Duodenal mucosa (tissue), 2 donors: Measurements from ENCODE around the gene CD164L2.

Experiments
- H3K27ac ChIP-seq: one replicate; pipeline ENCODE4 v1.7.0; 2013; ENCODE audit warnings: low read depth, low read length
- H3K27me3 ChIP-seq, 2 donors: one replicate each; pipeline ENCODE4 v1.7.0; 2013; ENCODE audit warnings: low read length in 2 of 2, control low read depth in 1 of 2; ENCODE audit not compliant: insufficient read depth in 2 of 2, control insufficient read depth in 1 of 2
- H3K36me3 ChIP-seq, 2 donors: one replicate each; pipeline ENCODE4 v1.7.0; 2013; ENCODE audit warnings: low read length in 2 of 2, control low read depth in 1 of 2; ENCODE audit not compliant: insufficient read depth in 2 of 2, control insufficient read depth in 1 of 2
- H3K4me1 ChIP-seq, 2 donors: one replicate each; pipeline ENCODE4 v1.7.0; 2013; ENCODE audit warnings: low read length in 2 of 2, control low read depth in 1 of 2; ENCODE audit not compliant: insufficient read depth in 2 of 2, control insufficient read depth in 1 of 2
- H3K4me3 ChIP-seq, 2 donors: one replicate each; pipeline ENCODE4 v1.7.0; 2013; ENCODE audit warnings: low read length in 2 of 2, low read depth in 1 of 2
- H3K9ac ChIP-seq, 2 donors: one replicate each; pipeline ENCODE4 v1.7.0; 2013; ENCODE audit warnings: low read length in 2 of 2, low read depth in 1 of 2
- H3K9me3 ChIP-seq, 2 donors: one replicate each; pipeline ENCODE4 v1.7.0; 2013; ENCODE audit warnings: low read length in 2 of 2, control low read depth in 1 of 2; ENCODE audit not compliant: control insufficient read depth in 1 of 2

Gene CD164L2

DNA sequence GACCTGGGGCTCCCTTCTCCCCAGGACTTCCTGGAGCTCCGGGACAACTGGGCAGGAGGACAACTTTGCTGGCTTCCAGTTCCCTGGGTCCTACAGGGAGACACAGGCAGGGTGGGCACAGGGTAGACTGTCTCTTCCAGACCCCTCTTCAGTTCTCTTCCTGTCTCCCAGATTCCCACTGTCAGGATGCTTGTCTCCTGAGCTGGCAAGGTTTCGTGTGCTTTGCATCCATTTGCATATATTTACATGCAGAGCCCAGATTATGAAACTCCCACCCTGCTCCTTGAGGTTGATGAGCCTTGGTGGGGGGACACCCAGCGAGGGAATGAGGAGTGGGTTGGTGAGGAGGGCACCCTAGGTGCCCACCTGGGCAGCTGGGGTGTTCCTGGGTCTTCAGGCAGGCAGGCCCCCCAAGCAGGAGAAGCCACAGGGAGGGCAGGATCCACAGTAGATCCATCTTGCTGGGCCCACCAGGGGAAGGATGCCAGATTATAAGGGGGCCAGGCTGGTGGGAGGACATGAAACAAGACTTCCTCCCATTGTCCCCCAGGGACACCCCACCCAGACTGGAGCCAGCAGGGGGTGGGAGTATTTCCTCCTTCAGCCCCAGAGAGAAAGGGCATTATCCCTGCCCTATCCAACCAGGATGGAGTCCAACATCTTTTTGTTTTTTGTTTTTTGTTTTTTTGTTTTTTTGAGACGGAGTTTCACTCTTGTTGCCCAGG lies 8.6 kb downstream of the CD164L2 start, which contains the start of gene FCN3:
Gene FCN3 (minus strand): TSS at position 463 of the 725 bp plus-strand sequence. CDS start 6 bp downstream, at position 457.
- no peak within 1 kb of the TSS for H3K27ac ChIP-seq
- no peaks in the 10 kb centered on the region for H3K36me3 ChIP-seq
- no peaks in the 10 kb centered on the region for H3K9me3 ChIP-seq
- no peak within 1 kb of the TSS for H3K4me3 ChIP-seq
- peaks cover 0 to 4% of the 10 kb centered on the region in 2 donors for H3K27me3 ChIP-seq
- H3K4me1 ChIP-seq: no peaks in the 10 kb centered on the region
- no peak within 1 kb of the TSS for H3K9ac ChIP-seq

DNA sequence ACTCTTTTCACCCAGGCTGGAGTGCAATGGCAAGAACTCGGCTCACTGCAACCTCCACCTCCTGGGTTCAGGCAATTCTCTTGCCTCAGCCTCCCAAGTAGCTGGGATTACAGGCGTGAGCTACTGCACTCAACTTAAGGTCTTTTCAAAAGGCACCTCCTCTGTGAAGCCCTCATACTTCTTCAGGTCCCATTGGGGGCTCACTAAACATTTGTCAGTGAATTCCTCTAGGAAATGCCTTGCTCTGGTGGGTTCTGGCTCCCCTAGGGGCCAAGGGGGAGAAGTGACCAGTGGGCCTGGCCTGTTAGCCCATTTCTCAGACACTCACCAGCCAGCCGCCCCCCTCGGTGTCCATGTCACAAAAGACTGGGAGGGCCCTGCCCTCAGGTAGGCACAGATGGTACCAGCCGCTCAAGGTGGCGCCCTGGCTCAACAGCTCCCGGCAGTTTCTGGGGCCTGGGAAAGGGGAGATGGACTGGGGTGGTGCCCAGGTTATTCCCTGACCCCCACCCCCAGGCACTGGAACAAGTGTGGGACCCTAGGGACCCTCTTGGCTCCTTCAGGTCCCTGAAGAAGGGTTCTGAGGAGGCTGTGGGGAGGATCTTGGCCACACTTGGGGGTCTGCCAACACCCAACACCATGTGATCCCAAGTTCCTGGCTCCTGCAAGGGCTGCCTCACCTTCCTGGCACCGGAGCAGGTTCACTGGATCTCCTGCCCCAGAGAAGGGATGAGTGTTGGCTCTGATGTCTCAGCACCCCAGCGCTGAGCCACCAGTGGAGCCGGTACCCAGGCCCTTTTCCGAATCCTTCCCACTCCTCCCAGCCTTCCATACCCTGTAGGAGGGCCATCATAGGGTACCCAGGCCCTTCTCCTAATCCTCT lies 10.1 kb downstream of the CD164L2 start:
- Histone ChIP-seq H3K4me3 (no peak overlapping the region), H3K4me1 (peaks cover 0 to 4% of the 10 kb centered on the region in 2 donors), H3K9me3 (no peaks in the 10 kb centered on the region), H3K9ac (no peak overlapping the region), H3K27ac (no peak overlapping the region), H3K36me3 (no peaks in the 10 kb centered on the region), H3K27me3 (peaks cover 0 to 4% of the 10 kb centered on the region in 2 donors)

DNA sequence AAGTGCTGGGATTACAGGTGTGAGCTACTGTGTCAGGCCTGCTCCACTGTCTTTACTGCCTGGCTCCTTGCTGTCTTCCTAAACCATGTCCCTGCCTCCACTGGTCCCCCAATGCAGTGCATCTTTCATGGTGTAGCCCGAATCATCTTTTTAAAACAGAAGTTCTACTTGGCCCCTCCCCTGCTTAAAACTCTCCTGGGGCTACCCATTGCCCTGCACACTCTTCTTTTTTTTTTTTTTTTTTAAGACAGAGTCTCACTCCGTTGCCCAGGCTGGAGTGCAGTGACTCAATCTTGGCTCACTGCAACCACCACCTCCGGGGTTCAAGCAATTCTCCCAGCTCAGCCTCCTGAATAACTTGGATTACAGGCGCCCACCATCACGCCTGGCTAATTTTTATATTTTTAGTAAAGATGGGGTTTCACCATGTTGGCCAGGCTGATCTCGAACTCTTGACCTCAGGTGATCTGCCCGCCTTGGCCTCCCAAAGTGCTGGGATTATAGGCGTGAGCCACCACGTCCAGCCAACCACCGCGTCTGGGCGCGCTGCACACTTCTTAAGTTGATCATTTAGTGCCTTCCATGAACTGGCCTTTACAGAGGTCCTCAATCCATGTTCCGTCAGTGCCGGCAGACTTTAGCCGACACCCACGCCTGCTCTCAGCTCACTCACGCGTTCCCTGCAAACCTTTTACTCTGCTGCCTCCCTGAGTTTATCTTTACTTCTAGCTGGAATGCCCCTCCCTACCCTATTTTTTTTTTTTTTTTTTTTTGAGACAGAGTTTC lies 10.9 kb downstream of the CD164L2 start:
- Histone ChIP-seq H3K27ac (no peak overlapping the region), H3K4me1 (peaks cover 4 to 10% of the 10 kb centered on the region in 2 donors), H3K4me3 (no peak overlapping the region)

DNA sequence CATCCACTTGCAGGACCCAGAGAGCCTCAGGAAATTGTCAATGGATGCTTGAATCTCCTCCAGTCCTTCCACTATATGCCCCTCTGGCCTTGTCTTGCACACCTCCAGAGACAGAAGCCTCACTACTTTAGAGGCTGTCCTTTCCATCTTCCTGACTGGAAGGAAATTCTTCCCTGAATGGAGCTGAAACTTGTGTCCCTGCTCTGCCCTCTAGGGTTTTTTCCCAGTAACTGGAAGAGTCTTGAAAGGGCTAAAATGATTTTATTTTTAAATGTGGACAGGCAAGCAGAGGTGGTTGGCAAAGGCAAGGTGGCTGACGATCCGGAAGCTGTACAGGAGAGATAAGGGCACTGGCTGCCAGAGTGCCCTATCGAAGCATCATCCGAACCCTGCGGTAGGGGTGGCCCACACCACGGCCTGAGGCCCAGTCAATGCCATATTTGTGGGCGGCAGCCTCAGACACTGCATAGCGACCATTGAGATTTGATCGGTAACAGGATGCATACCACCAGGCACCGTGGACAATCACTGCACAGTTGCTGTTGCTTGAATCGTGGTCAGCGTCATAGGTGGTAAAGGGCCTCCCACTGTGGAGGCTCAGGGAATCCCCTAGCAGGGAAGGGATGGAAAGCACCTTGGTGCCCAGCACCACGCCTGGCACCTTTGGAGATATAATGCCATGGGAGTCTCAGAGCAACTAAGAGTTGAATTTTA lies 14.1 kb downstream of the CD164L2 start:
- H3K9ac ChIP-seq: no peak overlapping the region
- no peaks in the 10 kb centered on the region for H3K9me3 ChIP-seq
- no peaks in the 10 kb centered on the region for H3K36me3 ChIP-seq
- H3K4me1 ChIP-seq: peaks cover 17 to 25% of the 10 kb centered on the region in 2 donors
- H3K4me3 ChIP-seq: no peak overlapping the region
- no peaks in the 10 kb centered on the region for H3K27me3 ChIP-seq
- H3K27ac ChIP-seq: no peak overlapping the region

More for the DNA sequence above, 10.9 kb downstream of the CD164L2 start:
- Histone ChIP-seq H3K9ac (no peak overlapping the region), H3K9me3 (no peaks in the 10 kb centered on the region), H3K27me3 (peaks cover 0 to 4% of the 10 kb centered on the region in 2 donors), H3K36me3 (no peaks in the 10 kb centered on the region)

DNA sequence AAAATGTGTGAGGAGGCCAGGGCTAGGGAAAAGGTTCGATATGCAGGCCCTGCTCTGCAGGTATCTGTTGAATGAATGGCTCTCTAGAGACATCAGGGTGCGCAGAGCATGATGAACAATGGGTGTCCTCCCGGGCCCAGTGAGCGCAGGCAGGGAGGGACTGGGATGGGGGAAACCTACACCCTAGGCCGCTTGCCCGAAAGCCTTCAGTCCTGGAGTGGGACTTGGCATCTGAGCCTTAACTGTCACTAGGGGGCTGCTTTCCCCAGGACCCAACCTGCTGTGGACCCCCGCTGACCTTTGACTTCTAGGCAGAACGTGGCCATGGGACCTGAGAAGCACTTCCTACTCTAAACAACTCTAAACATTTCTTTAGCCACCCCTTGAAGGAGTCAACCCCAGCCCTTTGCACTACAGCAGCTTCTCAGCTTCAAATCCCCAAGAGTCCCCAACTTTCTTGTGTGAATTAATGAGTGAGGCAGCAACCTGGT lies 15.9 kb downstream of the CD164L2 start:
- peak overlapping the region; percentile 67 to 75 for H3K4me3 ChIP-seq
- no peaks in the 10 kb centered on the region for H3K9me3 ChIP-seq
- no peaks in the 10 kb centered on the region for H3K27me3 ChIP-seq
- H3K4me1 ChIP-seq: peaks cover 17 to 25% of the 10 kb centered on the region in 2 donors
- peak overlapping the region; percentile 89 for H3K27ac ChIP-seq
- H3K36me3 ChIP-seq: peaks cover 0 to 5% of the 10 kb centered on the region in 2 donors
- H3K9ac ChIP-seq: peak overlapping the region; percentile 58 to 71

DNA sequence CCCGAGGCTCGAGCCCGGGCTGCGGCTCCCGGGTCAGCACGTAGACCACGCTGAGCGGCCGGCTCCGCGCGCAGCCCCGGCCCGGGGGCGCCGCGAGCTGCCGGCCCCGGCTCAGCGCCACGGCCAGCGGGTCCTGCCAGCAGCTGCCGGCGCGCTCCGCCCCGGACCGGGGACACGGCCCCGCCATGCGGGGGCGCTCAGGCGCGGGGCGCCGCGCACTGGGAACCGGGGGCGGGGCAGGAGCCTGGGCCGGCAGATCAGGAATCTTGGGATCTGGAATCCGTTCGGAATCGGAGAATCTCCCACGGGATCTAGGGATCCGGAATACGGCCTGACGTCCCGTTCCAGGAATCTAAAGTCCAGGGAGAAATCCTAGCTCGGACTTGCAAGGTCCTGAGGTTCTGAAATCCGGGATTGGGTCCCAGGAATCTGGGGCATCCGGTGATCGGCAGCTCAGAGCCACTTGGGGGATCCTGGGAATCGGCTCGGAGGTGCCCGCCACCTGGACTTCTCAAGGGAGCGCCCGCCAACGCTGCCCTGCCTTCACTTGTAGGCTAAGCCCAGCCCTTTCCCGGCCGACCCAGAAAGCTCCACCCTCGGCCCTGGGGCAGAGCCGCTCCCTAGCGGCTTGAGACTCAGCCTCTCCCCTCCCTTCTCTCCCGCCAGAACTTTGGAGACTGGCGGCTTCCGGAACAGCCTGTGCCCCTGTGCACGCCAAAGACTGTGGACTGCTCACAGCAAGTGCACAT lies 16.5 kb downstream of the CD164L2 start, which contains the start of gene MAP3K6:
Gene MAP3K6 (minus strand): TSS at position 551 of the 749 bp plus-strand sequence. CDS start 364 bp downstream, at position 187.
- peaks cover 17 to 25% of the 10 kb centered on the region in 2 donors for H3K4me1 ChIP-seq
- H3K9ac ChIP-seq: peak within 1 kb of the TSS; percentile 64 to 71
- peak within 1 kb of the TSS; percentile 71 to 75 for H3K4me3 ChIP-seq
- H3K27me3 ChIP-seq: no peaks in the 10 kb centered on the region
- H3K27ac ChIP-seq: peak within 1 kb of the TSS; percentile 89
- H3K36me3 ChIP-seq: peaks cover 0 to 9% of the 10 kb centered on the region in 2 donors
- no peaks in the 10 kb centered on the region for H3K9me3 ChIP-seq

DNA sequence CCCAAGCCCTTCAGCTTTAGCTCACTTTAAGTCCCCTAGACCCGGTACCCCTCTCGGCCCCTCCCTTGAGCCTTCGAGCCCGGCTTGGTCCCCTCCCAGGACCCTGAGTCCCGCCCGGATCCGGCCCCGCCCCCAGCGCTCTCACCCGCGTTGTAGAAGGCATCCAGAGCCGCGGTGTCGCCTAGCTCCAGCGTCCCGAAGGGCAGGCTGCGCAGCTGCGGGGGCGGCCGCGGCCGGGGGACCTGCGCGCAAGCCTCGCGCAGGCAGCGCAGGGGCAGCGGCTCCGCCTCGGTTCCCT lies 17.1 kb downstream of the CD164L2 start:
- Histone ChIP-seq H3K27me3 (no peaks in the 10 kb centered on the region), H3K9me3 (no peaks in the 10 kb centered on the region), H3K4me3 (peak overlapping the region; percentile 69 to 71), H3K4me1 (peaks cover 17 to 25% of the 10 kb centered on the region in 2 donors), H3K27ac (peak overlapping the region; percentile 71), H3K36me3 (peaks cover 0 to 14% of the 10 kb centered on the region in 2 donors), H3K9ac (peak overlapping the region; percentile 64 to 70)

DNA sequence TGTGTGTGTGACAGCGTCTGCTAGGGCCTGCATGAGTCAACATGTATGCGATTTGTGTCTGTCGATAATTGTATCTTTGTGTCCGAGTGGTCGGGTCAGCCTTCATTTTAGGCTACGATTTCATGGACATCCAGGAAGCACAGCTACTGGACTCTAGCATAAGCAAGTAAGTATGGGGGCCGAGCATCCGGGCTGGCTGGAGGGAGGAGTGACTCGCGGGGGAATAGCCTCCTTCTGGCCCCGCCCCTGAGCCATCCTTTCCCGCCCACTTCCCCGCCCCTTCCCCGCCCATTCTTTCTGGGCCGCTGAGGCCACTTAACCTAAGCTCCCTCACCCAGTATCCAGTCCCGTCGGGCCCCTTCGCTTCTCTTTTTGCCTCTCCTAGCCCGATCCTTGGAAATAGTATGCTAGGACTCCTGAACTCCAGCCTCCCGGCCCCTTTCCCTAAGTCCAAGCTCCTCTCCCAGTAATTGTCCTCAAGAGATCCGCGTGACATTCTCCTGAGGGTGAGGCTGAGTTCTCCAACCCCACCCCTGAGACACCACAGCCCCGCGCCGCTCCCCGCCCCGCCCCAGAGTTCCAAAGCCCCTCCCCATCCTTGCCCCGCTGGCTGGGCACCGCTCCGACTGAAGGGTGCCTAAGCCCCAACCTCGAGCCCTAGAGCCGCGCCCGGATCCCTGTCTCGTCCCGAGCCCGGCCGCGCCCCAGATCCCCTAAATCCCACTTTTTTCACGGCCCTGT lies 17.6 kb downstream of the CD164L2 start:
- Histone ChIP-seq H3K4me1 (peaks cover 17 to 25% of the 10 kb centered on the region in 2 donors), H3K9ac (peak overlapping the region; percentile 64 to 70), H3K36me3 (peaks cover 0 to 14% of the 10 kb centered on the region in 2 donors), H3K9me3 (no peaks in the 10 kb centered on the region), H3K4me3 (peak overlapping the region; percentile 69 to 71), H3K27ac (peak overlapping the region; percentile 71), H3K27me3 (no peaks in the 10 kb centered on the region)
